Neural progenitor cell (in vitro differentiated cells): ENCODE measurements around the gene DYNLT1. TPM values are rescaled to one million over a fixed set of nuclear protein-coding genes. Genes with fewer than 3 reads are reported as not detected.
"Not testable (repeated sequence)": the region's sequence is repeated elsewhere in the genome, so short reads cannot be mapped to it uniquely, and the experiment has no call there.

Experiments
- DNase-seq: peaks from one replicate; pipeline ENCODE4 v3.0.0-alpha.2; 2016; ENCODE audit warnings: low spot score
- H2AFZ ChIP-seq: fragments of 200-600 bp; sonication (generic); replicated peaks from 2 replicates; pipeline ENCODE4 v1.6.1; 2016; ENCODE audit warnings: antibody characterized with exemption
- H3F3A ChIP-seq: fragments of 200-600 bp; sonication (generic); 2 replicates; pipeline ENCODE4 v1.6.1; 2016; ENCODE audit warnings: antibody characterized with exemption, low read depth
- H3K27ac ChIP-seq: fragments of 200-600 bp; sonication (generic); 2 replicates; pipeline ENCODE4 v1.5.1; 2016; ENCODE audit warnings: mild to moderate bottlenecking
- H3K27me3 ChIP-seq: fragments of 200-600 bp; sonication (generic); 2 replicates; pipeline ENCODE4 v1.6.1; 2016; ENCODE audit warnings: mild to moderate bottlenecking, moderate library complexity
- H3K36me3 ChIP-seq: fragments of 200-600 bp; sonication (generic); 2 replicates; pipeline ENCODE4 v1.5.1; 2016
- H3K4me1 ChIP-seq: fragments of 200-600 bp; sonication (generic); 2 replicates; pipeline ENCODE4 v1.6.1; 2016; ENCODE audit warnings: mixed run types
- H3K4me2 ChIP-seq: fragments of 200-600 bp; sonication (generic); 2 replicates; pipeline ENCODE4 v1.6.1; 2016
- H3K4me3 ChIP-seq: fragments of 200-600 bp; sonication (generic); 2 replicates; pipeline ENCODE4 v1.5.1; 2016
- H3K79me2 ChIP-seq: fragments of 200-600 bp; sonication (generic); 2 replicates; pipeline ENCODE4 v1.6.1; 2016; ENCODE audit warnings: low read depth
- H3K9ac ChIP-seq: fragments of 200-600 bp; sonication (generic); 2 replicates; pipeline ENCODE4 v1.6.1; 2016
- H3K9me3 ChIP-seq: fragments of 200-600 bp; sonication (generic); 2 replicates; pipeline ENCODE4 v1.5.1; 2016; ENCODE audit warnings: low read depth
- H4K20me1 ChIP-seq: fragments of 200-600 bp; sonication (generic); 2 replicates; pipeline ENCODE4 v1.6.1; 2016; ENCODE audit warnings: low read depth
- H3K27ac Mint-ChIP-seq: 3 replicates; pipeline ENCODE4 v1.8.0; 2021; ENCODE audit warnings: mixed read lengths
- H3K27me3 Mint-ChIP-seq: 2 replicates; pipeline ENCODE4 v1.8.0; 2022; ENCODE audit warnings: low read depth, mild to moderate bottlenecking, inconsistent platforms, moderate library complexity, mixed read lengths; ENCODE audit not compliant: insufficient read depth
- H3K36me3 Mint-ChIP-seq: 3 replicates; pipeline ENCODE4 v1.8.0; 2021; ENCODE audit warnings: mixed read lengths
- H3K4me1 Mint-ChIP-seq: 3 replicates; pipeline ENCODE4 v1.8.0; 2021; ENCODE audit warnings: mixed read lengths
- H3K4me3 Mint-ChIP-seq: 3 replicates; pipeline ENCODE4 v1.8.0; 2021; ENCODE audit warnings: mild to moderate bottlenecking, moderate library complexity, mixed read lengths
- H3K9me3 Mint-ChIP-seq: 3 replicates; pipeline ENCODE4 v1.8.0; 2020; ENCODE audit warnings: mixed read lengths
- EZH2 ChIP-seq: fragments of 200-600 bp; sonication (generic); IDR thresholded peaks from 2 replicates; pipeline ENCODE4 v1.6.1; 2017; ENCODE audit warnings: antibody characterized with exemption, mild to moderate bottlenecking, moderate library complexity
- EZH2phosphoT487 ChIP-seq: fragments of 200-600 bp; sonication (generic); IDR thresholded peaks from 2 replicates; pipeline ENCODE4 v1.6.1; 2017; ENCODE audit warnings: antibody characterized with exemption
- total RNA-seq: library from RNA; depleted of rRNA; stranded (reverse); fragments of >200 nt; gene quantifications from 2 replicates; pipeline ENCODE4 v1.2.3, GENCODE V29; 2015; ENCODE audit warnings: low replicate concordance
- TF ChIP-seq, protein P1 (sequence below): fragments of 200-600 bp; sonication (generic); IDR thresholded peaks from 2 replicates; pipeline ENCODE4 v1.5.1; 2017; ENCODE audit warnings: antibody characterized with exemption, mild to moderate bottlenecking

The DYNLT1 gene
- total RNA-seq, 1 donor from 2014 or later: 82.8 TPM

DNA sequence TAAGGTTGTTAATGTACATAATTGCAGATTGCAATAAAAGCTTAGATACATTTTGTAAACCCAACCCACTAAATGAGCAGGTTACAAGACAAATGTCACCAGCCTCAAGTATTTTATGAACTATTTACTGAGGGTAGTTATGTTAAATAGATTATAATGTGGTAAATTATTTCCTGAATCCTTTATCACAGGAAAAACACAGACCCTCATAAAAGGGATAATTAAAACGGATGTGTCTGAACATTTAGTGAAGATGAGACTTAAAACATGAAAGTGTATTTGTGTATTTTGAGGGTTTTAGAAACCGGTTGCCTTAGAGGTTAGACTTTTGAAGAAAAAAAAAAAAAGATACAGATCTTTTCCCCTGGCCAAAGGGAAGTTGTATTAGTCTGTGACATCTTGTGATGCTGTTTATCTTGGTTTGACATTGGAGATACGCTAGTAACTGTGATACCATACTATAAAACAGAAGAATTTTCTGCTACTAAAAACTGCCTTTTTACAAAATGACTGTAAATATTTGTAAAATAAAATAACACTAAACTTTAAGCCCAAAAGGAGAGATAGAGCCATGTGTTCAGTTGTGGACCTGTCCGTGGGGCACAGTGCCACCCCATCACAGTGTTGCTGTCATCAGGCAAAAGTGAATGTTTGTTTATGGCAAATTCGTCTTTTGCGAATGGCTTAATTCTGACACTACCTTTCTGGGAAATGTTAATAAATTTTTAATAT, 9.7 kb downstream of the DYNLT1 start:
- H3K27ac Mint-ChIP-seq: no peak overlapping the region
- no peak overlapping the region for H3K27ac ChIP-seq
- no peak for DNase-seq

DNA sequence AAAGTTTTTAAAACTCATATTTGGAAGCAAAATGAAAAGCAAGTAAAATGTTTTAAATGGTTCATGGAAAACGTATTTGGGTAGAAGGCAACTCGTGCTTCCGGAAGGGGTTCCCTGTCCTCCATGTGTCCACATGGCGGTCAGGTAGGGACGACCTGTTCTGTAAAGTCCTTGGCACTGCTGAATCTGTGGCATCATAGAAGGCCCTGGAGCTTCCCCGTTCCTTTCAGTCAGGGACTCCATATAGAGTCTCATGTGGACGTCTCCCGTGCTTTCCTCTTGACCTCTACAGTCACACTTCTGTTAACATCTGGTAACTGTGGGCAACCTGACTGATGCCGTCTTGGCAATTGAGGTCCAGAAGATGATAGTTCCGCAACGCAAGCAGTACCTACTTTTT, 11.4 kb downstream of the DYNLT1 start:
- no peak overlapping the region for H3K27ac ChIP-seq
- H3K4me2 ChIP-seq: no peak overlapping the region
- H2AFZ ChIP-seq: no peak overlapping the region
- H4K20me1 ChIP-seq: peaks cover 13% of the 10 kb centered on the region
- Mint-ChIP-seq H3K9me3 (no peaks in the 10 kb centered on the region), H3K4me1 (peaks cover 21% of the 10 kb centered on the region), H3K27me3 (peaks cover 5% of the 10 kb centered on the region), H3K36me3 (peaks cover 43% of the 10 kb centered on the region), H3K27ac (no peak overlapping the region), H3K4me3 (no peak overlapping the region)
- TF ChIP-seq EZH2 (no peak), EZH2phosphoT487 (no peak)
- TF ChIP-seq, protein P1, sequence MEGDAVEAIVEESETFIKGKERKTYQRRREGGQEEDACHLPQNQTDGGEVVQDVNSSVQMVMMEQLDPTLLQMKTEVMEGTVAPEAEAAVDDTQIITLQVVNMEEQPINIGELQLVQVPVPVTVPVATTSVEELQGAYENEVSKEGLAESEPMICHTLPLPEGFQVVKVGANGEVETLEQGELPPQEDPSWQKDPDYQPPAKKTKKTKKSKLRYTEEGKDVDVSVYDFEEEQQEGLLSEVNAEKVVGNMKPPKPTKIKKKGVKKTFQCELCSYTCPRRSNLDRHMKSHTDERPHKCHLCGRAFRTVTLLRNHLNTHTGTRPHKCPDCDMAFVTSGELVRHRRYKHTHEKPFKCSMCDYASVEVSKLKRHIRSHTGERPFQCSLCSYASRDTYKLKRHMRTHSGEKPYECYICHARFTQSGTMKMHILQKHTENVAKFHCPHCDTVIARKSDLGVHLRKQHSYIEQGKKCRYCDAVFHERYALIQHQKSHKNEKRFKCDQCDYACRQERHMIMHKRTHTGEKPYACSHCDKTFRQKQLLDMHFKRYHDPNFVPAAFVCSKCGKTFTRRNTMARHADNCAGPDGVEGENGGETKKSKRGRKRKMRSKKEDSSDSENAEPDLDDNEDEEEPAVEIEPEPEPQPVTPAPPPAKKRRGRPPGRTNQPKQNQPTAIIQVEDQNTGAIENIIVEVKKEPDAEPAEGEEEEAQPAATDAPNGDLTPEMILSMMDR: no peak
- no peak overlapping the region for H3K4me3 ChIP-seq
- H3F3A ChIP-seq: no peaks in the 10 kb centered on the region
- H3K27me3 ChIP-seq: no peaks in the 10 kb centered on the region
- H3K79me2 ChIP-seq: no peaks in the 10 kb centered on the region
- no peak for DNase-seq
- no peaks in the 10 kb centered on the region for H3K36me3 ChIP-seq
- H3K4me1 ChIP-seq: no peaks in the 10 kb centered on the region
- no peak overlapping the region for H3K9ac ChIP-seq
- no peaks in the 10 kb centered on the region for H3K9me3 ChIP-seq

More for the DNA sequence above, 9.7 kb downstream of the DYNLT1 start:
- no peaks in the 10 kb centered on the region for H3K27me3 ChIP-seq
- H3K4me1 ChIP-seq: no peaks in the 10 kb centered on the region
- H3K4me1 Mint-ChIP-seq: peaks cover 16% of the 10 kb centered on the region
- H2AFZ ChIP-seq: no peak overlapping the region
- TF ChIP-seq, protein P1: no peak
- TF ChIP-seq EZH2phosphoT487 (no peak), EZH2 (no peak)
- H3K4me3 Mint-ChIP-seq: no peak overlapping the region
- H3K9ac ChIP-seq: no peak overlapping the region
- no peaks in the 10 kb centered on the region for H3K9me3 Mint-ChIP-seq
- H4K20me1 ChIP-seq: peaks cover 4% of the 10 kb centered on the region
- H3K36me3 Mint-ChIP-seq: peaks cover 36% of the 10 kb centered on the region
- H3K4me3 ChIP-seq: no peak overlapping the region
- no peak overlapping the region for H3K4me2 ChIP-seq
- peaks cover 5% of the 10 kb centered on the region for H3K27me3 Mint-ChIP-seq
- H3K9me3 ChIP-seq: no peaks in the 10 kb centered on the region
- H3K79me2 ChIP-seq: peaks cover 4% of the 10 kb centered on the region
- H3K36me3 ChIP-seq: no peaks in the 10 kb centered on the region
- no peaks in the 10 kb centered on the region for H3F3A ChIP-seq

DNA sequence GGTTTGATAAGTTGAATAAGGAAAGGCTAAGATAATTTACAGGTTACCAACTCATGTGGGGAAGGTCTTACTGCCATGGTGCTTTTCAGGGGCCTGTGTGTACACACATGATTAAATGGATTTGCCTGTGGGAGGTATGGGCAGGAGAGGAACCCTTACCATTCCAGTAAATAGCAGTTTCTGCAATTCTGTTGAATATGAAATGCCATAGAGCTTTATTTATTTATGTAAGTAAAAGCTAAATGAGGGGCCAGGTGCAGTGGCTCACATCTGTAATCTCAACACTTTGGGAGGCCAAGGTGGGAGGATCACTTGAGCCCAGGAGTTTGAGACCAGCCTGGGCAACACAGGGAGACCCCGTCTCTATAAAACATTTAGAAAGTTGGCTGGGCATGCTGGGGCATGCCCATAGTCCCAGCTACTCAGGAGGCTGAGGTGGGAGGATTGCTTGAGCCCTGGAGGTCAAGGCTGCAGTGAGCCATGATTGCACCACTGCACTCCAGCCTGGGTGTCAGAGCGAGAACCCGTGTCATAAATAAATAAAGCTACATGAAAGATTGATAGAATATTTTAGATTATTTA, 11.9 kb downstream of the DYNLT1 start:
- peaks cover 13% of the 10 kb centered on the region for H4K20me1 ChIP-seq
- not testable (repeated sequence) for H3K4me3 Mint-ChIP-seq, H3K9ac ChIP-seq, H3K79me2 ChIP-seq, H3K27ac ChIP-seq, H3K36me3 ChIP-seq, H3K4me1 ChIP-seq, H3K27ac Mint-ChIP-seq, H3F3A ChIP-seq, DNase-seq, H3K4me2 ChIP-seq, H3K27me3 ChIP-seq, H2AFZ ChIP-seq, H3K4me3 ChIP-seq, H3K9me3 Mint-ChIP-seq, H3K27me3 Mint-ChIP-seq, H3K9me3 ChIP-seq
- Mint-ChIP-seq H3K4me1 (peaks cover 24% of the 10 kb centered on the region), H3K36me3 (peaks cover 43% of the 10 kb centered on the region)
